Right ventricle myocardium superior (tissue), 1 donor: ENCODE results near the gene OR10G8. TPM values are rescaled to one million over a fixed set of nuclear protein-coding genes. Genes with fewer than 3 reads are reported as not detected.
A peak's percentile ranks its signal among the peaks of the same experiment; 100 is the strongest.
"Not testable (repeated sequence)": the region's sequence is repeated elsewhere in the genome, so short reads cannot be mapped to it uniquely, and the experiment has no call there.

ENCODE experiments used
- ATAC-seq: fragments of 200-7000 bp; cut with Tn5 transposase; one replicate; pipeline ENCODE4 v1.9.1; 2020; ENCODE audit warnings: mild to moderate bottlenecking; ENCODE audit not compliant: poor library complexity
- DNase-seq: peaks from one replicate; pipeline ENCODE4 v3.0.0-alpha.2; 2020
- intact Hi-C: fragments of 100-400 bp; cut with DNase I; formaldehyde crosslinking; loops from one replicate; pipeline ENCODE4 v1.11.2; 2022
- long read RNA-seq: library from polyadenylated mRNA; unstranded; transcript quantifications from one replicate; pipeline ENCODE4 v2.0.0, GENCODE V29; 2021
- total RNA-seq: library from RNA; stranded (reverse); fragmentation: NEBNext Ultra II Directional; extraction: Animal tissue kit (Norgen Biotek cat#: 25700); gene quantifications from one replicate; pipeline ENCODE4 v1.2.1, GENCODE V29; 2021
- donor health status: DM: no; HTN: yes; CAD: no; lungs with severe emphysema.

OR10G8 gene
- not detected for total RNA-seq
- long read RNA-seq = 0 reads

GRCh38 chr11:124026498-124026897, at the start of gene OR10G8:
Gene OR10G8, plus strand, starts transcription at chr11:124026798. Its CDS starts 2,825 bp downstream, at chr11:124029623.
- intact Hi-C loops = no loop called here
- DNase-seq = no peak
- ATAC-seq = no peak

- intact Hi-C loops = no loop called here
- DNase-seq = no peak
- no peak for ATAC-seq
These were observed 48.8 kb upstream of the OR10G8 start, which contains the start of gene OR10S1 for GRCh38 chr11:123977731-123978347. Gene OR10S1, minus strand, starts transcription at chr11:123977781. Its CDS starts 117 bp downstream, at chr11:123977664.

- DNase-seq (no peak), ATAC-seq (no peak)
- intact Hi-C loops = no loop called here
These were observed 47.3 kb upstream of the OR10G8 start for GRCh38 chr11:123979311-123979710.

GRCh38 chr11:123995119-123995518, 31.5 kb upstream of the OR10G8 start, which contains the start of gene OR10G6:
Gene OR10G6, minus strand, starts transcription at chr11:123995161. Its CDS starts 0 bp downstream, at chr11:123995161.
- DNase-seq (no peak), ATAC-seq (no peak)
- intact Hi-C loops = no loop called here

- intact Hi-C loops = no loop called here
- ATAC-seq (no peak), DNase-seq (no peak)
These were observed 13.9 kb upstream of the OR10G8 start, which contains the start of gene OR10G4 for GRCh38 chr11:124012697-124013096. Gene OR10G4, plus strand, starts transcription at chr11:124012997. Its CDS starts 2,578 bp downstream, at chr11:124015575.

GRCh38 chr11:124015837-124016236, 10.8 kb upstream of the OR10G8 start:
- intact Hi-C loops, DNase-seq, ATAC-seq: not testable (repeated sequence)

- DNase-seq = no peak
- intact Hi-C loops = no loop called here
- ATAC-seq = no peak
These were observed 10.1 kb downstream of the OR10G8 start for GRCh38 chr11:124036666-124037065.

- DNase-seq = no peak
- intact Hi-C loops = no loop called here
- ATAC-seq = no peak
These were observed 13.0 kb downstream of the OR10G8 start for GRCh38 chr11:124039557-124039956.

GRCh38 chr11:124041254-124041653, 14.7 kb downstream of the OR10G8 start, which contains the start of gene OR10G7:
Gene OR10G7, minus strand, starts transcription at chr11:124041325. Its CDS starts 2,324 bp downstream, at chr11:124039001.
- ATAC-seq (no peak), DNase-seq (no peak)
- intact Hi-C loops = no loop called here

- ATAC-seq (no peak), DNase-seq (no peak)
- intact Hi-C loops = no loop called here
These were observed 16.8 kb downstream of the OR10G8 start for GRCh38 chr11:124043420-124043819.

GRCh38 chr11:124050748-124051147, 24.1 kb downstream of the OR10G8 start:
- intact Hi-C loops = no loop called here
- DNase-seq = no peak
- ATAC-seq = no peak

GRCh38 chr11:124052966-124053365, 26.4 kb downstream of the OR10G8 start:
- ATAC-seq = no peak
- DNase-seq = no peak
- intact Hi-C loops = no loop called here

GRCh38 chr11:124068601-124069110, 42.1 kb downstream of the OR10G8 start:
- intact Hi-C loops = no loop called here
- DNase-seq = no peak
- no peak for ATAC-seq

GRCh38 chr11:124069429-124070401, 43.1 kb downstream of the OR10G8 start:
- peak; percentile 58 for DNase-seq
- intact Hi-C loops = loop anchor here (10.0 kb wide), 1 partner anchor 515 kb away; no protein-coding TSS in a partner anchor
- ATAC-seq = peak; percentile 65

GRCh38 chr11:124070915-124071622, 44.5 kb downstream of the OR10G8 start:
- ATAC-seq (peak; percentile 62), DNase-seq (peak; percentile 47)
- intact Hi-C loops = loop anchor here (10.0 kb wide), 1 partner anchor 514 kb away; no protein-coding TSS in a partner anchor

GRCh38 chr11:124071623-124071948, 45.0 kb downstream of the OR10G8 start:
- intact Hi-C loops = loop anchor here (10.0 kb wide), 1 partner anchor 513 kb away; no protein-coding TSS in a partner anchor
- DNase-seq (no peak), ATAC-seq (no peak)

GRCh38 chr11:124072147-124072546, 45.5 kb downstream of the OR10G8 start:
- ATAC-seq (no peak), DNase-seq (no peak)
- intact Hi-C loops = loop anchor here (10.0 kb wide), 1 partner anchor 513 kb away; no protein-coding TSS in a partner anchor

- no peak for DNase-seq
- no peak for ATAC-seq
- intact Hi-C loops = loop anchor here (10.0 kb wide), 1 partner anchor 510 kb away; no protein-coding TSS in a partner anchor
These were observed 48.0 kb downstream of the OR10G8 start for GRCh38 chr11:124074554-124074953.
